PC-9 (cell line): ENCODE results near the gene DRD2.

Source experiments
- CTCF ChIP-seq: fragments of 200-600 bp; sonication (generic); conservative IDR thresholded peaks from 2 replicates; pipeline ENCODE4 v1.6.1; 2017; ENCODE audit warnings: mixed run types, antibody characterized with exemption, mild to moderate bottlenecking, moderate library complexity
- EZH2 ChIP-seq: fragments of 200-600 bp; sonication (generic); IDR thresholded peaks from 2 replicates; pipeline ENCODE4 v1.8.0; 2017; ENCODE audit warnings: antibody characterized with exemption, low read depth

DNA sequence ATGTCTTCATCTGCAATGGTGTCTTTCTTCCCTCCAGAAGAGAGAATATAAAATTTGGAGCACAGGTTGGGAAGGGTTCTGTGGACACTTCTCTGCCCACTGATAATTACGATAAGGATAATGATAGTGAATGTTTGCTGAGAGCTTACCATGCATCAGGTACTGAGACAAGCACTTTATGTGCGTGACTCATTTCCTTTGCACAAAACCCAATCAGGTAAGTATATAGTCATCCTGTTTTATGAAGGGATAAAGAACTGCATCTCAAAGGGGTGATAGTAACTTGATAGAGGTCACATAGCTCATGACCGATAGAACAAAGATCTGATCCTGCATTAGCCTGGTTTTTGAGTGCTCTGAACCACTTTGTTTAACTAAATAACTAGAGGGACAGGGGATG is 9.4 kb downstream of the DRD2 start:
- TF ChIP-seq CTCF (no peak), EZH2 (no peak)
